GM21367 (cell line): ENCODE data around the gene SELENOM.
"Not testable (repeated sequence)": the region's sequence is repeated elsewhere in the genome, so short reads cannot be mapped to it uniquely, and the experiment has no call there.

Source experiments
- ATAC-seq: cut with Tn5 transposase; IDR thresholded peaks from one replicate; pipeline ENCODE4 v1.9.1; 2021; ENCODE audit not compliant: unreplicated experiment

SELENOM gene

DNA sequence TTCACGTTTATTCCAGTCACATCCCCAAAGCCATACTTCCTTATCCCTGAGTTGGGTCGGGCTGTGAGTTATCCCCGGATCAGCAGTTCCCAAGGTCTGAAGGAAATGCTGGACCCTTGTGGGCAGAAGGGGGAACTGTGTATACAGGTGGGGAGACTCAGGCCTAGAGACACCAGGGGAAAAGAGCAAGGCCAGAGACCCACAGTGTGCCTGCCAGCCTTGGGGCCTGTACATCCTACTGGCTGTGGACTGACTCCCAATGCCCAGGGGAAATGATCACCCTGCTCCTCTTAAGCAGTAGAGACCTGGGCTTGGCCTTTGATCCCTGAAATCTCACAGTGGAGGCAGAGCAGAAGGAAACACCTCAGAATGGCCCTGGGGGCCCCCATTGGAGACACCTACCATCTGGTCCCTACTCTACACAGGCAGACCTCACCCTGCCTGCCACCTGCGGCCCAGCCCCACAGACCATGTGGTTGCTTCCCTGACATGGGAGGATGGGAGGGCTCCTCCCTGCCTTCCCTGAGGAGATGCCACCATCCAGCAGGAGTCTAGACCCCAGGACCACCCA, 1.3 kb downstream of the SELENOM start:
- ATAC-seq = no peak

DNA sequence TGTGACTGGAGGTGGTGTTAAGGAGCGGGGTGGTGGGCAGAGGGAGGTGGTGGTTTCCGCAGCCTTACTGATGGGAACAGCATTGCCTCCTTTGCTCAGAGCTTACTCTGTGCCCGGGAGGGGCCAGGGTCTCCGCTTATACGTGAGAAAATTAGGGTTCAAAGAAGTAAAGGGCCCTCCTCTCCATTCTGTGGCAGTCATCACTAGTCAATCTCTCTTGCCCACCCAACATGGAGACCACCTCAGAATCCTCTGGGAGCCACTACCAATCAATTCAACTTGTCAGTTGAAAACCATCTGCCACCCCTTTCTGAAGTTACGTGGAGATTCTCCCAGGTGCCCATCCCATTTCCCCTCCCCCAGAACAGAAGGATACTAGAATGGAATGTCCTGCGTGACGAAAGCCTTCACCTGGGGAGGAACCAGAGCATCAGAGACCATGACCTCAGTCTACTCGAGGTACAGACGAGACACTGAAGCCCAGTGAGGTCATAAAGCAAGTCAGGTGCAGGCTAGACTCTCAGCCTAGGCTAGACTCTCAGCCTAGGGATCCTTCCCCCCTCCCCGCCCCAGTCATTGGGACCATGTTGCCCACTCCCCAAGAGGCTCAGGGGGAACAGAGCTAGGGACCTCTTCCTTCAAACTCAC, 2.0 kb downstream of the SELENOM start:
- no peak for ATAC-seq

GRCh38 chr22:31104869-31105268, 2.5 kb downstream of the SELENOM start:
- no peak for ATAC-seq

DNA sequence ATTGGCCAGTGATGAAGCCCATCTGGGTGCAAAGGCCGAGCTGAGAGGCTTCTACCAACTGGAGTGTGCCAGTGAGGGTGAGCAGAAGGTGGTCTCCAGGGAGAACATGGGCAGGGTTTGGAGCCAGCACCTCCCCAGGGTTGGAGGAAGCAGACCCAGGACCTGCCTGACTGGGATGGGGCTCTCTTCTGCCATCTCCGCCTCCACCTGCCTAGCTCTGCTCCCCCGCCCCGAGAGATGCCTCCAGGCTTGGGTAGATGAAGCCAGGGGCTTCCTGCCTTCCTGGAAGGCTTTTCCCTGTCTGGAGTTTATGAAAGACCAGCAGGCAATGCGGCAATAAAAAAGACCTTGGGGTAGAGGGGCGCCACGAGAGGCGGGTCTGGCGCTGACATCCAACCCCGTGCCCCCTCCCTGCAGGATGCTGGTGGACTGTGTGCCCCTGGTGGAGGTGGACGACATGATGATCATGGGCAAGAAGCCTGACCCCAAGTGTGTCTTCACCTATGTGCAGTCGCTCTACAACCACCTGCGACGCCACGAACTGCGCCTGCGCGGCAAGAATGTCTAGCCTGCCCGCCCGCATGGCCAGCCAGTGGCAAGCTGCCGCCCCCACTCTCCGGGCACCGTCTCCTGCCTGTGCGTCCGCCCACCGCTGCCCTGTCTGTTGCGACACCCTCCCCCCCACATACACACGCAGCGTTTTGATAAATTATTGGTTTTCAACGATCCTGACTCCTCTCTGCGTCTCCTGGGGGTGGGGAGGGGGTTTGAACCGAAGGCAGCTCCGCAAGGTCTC, 3.3 kb downstream of the SELENOM start:
- no peak for ATAC-seq

DNA sequence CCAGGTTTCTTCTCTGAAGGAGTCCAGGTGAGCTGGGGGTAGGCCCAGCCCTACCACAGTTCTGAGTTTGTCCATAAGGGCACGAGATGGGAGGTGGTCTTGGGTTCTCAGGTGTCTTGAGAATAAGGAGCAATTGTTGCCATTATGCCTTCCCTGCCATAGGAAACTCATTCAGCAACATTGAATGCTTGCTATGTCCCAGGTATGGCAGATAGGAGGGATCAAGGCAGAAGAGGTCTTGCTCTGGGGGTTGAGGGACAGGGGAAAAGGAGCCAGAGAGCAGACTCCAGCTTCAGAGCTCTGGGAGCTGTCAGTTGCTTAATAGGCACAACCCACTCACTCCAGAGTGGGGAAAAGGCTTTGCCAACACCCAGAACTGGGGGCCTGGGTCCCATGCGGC, 4.3 kb downstream of the SELENOM start:
- ATAC-seq = no peak

DNA sequence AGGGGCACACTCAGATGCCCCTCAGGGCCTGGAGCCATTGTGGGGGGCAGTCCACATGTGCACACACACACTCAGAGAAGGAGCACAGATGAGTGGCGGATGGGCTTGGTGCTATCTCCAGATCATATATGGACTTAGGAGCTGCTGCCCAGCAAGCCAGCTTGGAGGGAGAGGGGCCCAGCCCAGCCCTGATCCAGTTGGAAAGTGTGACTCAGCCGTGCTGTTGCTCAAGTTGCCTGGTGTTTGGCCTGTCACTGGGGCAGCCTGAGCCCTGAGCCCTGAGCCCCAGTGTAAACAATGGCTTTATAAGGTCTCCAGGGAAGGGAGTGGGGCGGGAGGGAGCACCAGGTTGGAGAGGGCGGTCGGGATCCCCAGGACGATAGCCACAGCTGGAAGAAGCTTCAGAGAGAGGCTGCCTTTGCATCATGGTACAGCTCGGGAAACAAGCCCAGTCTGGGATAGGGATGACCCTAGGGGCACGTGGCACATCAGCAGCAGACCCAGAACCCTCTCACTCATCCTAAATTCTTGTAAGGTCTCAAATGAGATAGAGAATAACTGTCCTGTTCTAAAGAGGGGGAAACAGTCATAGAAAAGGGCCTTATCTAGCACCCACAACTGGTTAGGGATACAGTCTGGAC, 4.8 kb downstream of the SELENOM start:
- ATAC-seq = no peak

DNA sequence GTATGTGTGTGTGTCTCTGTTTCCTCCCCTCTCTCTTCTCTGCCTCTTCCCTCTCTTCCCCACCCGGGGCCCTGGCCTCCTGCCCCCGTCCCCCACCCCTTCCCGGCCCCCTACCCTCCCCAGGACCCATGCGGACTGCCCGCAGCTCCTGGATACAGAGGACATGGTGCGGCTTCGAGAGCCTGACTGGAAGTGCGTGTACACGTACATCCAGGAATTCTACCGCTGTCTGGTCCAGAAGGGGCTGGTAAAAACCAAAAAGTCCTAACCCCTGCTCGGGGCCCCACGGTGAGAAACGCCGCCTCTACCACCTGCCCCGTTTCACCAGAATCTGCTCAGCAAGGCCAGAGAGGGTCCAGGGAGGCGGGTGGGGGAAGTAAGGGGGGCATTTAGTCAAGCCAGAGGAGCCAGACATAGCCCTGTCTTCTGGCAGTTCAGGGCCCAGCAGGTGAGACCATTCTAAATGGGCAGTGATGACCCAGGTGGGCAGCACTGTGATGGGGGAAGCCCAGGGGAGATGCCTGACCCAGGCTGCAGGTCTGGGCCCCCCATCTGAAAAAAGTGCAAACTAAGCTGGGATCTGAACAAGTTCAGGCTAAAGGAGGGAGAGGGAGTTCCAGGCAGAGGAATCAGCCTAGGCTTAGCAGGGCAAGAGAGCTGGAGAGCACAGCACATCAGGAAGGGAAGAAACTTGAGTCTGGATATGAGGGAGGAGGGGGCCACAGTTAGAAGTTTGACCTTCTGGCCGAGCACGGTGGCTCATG, 6.4 kb downstream of the SELENOM start:
- ATAC-seq = no peak

DNA sequence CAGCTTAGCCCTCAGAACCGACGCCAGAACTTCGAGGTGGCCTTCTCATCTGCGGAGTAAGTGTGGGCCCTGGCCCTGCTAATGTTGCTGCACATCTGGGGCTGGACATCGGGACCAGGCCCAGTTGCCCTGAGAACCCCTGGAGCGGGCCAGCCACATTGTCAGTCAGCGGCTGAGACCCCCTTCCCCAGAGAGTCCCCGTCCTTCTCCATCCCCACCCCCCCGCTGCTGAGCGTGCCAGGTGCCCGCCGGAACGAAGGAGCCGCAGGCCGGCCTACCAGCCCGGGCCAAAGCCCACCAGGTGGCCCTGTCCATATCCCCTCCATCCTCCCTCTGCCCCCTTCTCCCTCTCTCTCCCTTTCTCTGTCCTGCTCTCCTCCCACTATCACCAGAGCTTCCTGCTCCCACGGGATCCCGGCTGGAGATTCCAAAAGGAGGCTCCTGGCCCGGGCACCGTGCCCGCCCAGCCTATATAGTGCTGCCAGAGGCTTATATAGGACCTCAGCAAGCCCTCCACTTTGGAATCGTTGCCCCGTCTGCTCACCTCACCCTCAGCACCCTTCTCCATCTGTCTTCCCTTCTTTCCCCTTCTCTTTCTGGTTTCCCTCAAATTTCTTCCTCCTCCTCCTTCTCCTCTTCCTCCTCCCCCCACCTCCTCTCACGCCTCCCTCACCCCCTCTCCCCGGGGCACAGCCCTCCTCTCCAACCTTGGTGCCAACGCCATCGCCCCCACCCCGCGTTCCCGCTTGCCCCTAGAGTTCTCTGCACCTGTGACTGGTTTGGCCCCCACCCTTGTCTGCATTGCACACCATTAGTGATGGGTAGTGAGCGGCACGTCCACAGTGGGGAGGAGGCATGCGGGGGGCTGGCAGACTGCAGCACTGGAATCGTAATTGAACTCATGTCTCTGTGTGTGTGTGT, 7.3 kb downstream of the SELENOM start:
- ATAC-seq = no peak

DNA sequence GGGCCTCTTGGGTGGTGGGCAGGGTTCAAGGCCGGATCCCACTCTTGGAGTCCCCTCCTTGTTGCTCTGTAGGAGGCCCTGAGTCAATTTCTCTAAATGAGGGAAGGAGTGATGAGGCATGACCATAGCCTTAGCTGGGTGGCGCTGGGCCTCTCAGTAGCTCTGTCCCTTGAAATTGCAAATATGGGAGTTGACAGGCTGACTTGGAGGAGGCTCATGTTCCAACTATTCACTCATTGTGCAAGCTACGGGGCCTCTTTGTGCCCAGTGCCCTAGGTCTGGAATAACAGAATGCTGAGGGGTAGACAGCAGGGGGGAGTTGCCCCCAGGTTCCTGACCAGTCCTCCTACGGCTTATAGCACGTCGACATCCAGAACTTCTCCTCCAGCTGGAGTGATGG, 8.0 kb downstream of the SELENOM start:
- no peak for ATAC-seq

DNA sequence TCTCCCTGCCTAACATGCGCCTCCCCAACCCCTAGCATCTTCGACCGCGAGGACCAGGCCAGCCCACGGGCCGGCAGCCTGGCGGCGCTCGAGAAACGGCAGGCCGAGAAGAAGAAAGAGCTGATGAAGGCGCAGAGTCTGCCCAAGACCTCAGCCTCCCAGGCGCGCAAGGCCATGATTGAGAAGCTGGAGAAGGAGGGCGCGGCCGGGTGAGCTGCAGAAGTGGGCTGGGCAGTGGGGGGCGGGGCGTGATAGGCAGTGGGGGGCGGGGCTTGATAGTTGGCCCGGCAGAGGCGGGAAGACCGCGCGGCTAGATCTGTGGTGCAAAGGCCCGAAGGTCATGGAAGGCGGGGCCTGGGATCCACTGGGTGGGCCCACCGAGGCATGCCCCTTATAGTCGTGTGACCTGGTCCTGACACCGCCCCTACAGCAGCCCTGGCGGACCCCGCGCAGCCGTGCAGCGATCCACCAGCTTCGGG, 8.7 kb downstream of the SELENOM start:
- ATAC-seq = no peak

GRCh38 chr22:31097941-31098631, 9.3 kb downstream of the SELENOM start:
- no peak for ATAC-seq

GRCh38 chr22:31097539-31097938, 9.8 kb downstream of the SELENOM start:
- ATAC-seq = not testable (repeated sequence)

DNA sequence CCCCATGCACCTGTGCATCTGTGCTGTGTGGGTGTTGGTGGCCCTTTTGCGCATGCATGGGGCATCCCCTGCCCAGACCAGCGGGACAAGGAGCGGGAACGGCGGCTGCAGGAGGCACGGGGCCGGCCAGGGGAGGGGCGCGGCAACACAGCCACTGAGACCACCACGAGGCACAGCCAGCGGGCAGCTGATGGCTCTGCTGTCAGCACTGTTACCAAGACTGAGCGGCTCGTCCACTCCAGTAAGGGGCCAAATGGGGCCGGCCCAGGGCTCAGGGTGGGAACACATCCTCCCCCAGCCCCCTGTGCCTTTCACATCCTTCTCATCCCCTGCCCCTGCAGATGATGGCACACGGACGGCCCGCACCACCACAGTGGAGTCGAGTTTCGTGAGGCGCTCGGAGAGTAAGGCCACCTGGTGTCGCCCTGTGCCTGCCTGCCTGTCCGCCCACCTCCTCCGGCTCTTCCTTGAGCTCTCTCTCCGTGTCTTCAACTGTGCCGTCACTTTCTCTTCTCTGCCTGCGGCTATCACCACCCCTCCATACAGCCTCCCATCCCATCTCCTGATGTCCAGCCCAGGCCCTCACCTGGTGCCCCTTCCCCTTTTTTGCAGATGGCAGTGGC, 10.6 kb downstream of the SELENOM start:
- ATAC-seq = no peak

DNA sequence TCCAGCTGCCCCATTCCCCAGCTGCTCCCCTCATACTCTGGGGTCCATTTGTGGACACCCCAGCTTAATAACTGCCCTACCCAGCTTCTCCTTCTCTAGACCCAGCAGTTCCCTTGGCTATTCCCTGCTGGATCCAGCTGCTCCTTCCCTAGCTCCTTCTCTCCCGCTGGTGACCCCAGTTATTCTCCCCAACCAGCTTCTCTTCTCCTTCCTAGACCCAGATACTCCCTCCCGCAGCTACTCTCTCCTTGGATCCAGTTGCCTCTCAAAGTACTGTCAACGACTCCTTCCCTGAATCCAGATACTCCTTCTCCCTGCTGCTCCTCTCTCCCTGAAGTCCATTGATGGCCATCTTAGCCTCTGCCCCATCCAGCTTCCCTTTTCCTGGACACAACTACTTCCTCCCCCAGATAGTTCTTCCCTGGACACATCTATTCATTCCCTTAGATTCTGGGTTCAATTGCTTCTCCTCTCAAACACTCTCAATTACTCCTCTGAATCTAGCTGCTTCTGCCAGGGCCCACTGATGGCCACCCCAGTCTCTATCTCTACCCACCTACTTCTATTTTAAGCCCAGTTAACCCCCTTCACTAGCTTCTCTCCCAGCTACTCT, 11.6 kb downstream of the SELENOM start:
- ATAC-seq = no peak

DNA sequence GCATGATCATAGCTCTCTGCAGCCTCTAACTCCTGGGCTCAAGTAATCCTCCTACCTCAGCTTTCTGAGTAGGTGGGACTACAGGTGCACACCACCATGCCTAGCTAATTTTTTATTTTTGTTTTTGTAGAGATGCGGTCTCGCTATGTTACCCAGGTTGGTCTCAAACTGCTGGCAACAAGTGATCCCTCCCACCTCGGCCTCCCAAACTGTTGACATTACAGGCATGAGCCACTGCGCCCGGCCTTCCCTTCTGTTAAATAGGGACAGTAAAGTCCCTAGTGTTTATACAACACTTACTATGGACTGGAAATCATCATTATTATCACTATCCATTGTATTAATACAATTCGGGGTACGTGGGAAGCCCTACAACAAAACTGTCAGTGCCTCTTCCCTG, 12.6 kb downstream of the SELENOM start:
- ATAC-seq = no peak

GRCh38 chr22:31094021-31094551, 13.3 kb downstream of the SELENOM start:
- no peak for ATAC-seq

- ATAC-seq = no peak
These were observed 14.1 kb downstream of the SELENOM start for GRCh38 chr22:31093086-31093850.
